Panc1 (cell line): ENCODE results near the gene SPRED2.

Experiments used
- CTCF ChIP-seq: fragments of 450-650 bp; IDR thresholded peaks from 2 replicates; pipeline ENCODE4 v1.5.1; 2017; ENCODE audit warnings: mild to moderate bottlenecking
- POLR2AphosphoS5 ChIP-seq: IDR thresholded peaks from 2 replicates; pipeline ENCODE4 v1.6.1; 2012; ENCODE audit warnings: mild to moderate bottlenecking, low read depth, low read length, moderate library complexity
- REST ChIP-seq, 2 experiments: IDR thresholded peaks; 2 replicates each; pipeline ENCODE4 v1.6.1; 2011 to 2012; ENCODE audit warnings: low read depth in 2 of 2, control low read depth in 1 of 2, low read length in 1 of 2, mild to moderate bottlenecking in 1 of 2, moderate library complexity in 1 of 2; ENCODE audit not compliant: insufficient read depth in 1 of 2

GRCh38 chr2:65378290-65378689 is 54.1 kb downstream of the SPRED2 start:
- no peak for TF ChIP-seq CTCF
- TF ChIP-seq POLR2AphosphoS5, result no peak
- no peak for TF ChIP-seq REST (IDR thresholded peaks at IDR 0.05; ENCODE audit: insufficient read depth in 1 of 2, low read depth in 2 of 2, low read length in 1 of 2)
